Cortex of kidney (tissue), 1 donor: ENCODE data around the gene TTC8.
"Not testable (repeated sequence)": the region's sequence is repeated elsewhere in the genome, so short reads cannot be mapped to it uniquely, and the experiment has no call there.

Experiments used
- DNase-seq: peaks from one replicate; lab custom pipeline; 2025; lab: John Stamatoyannopoulos, UW

TTC8 gene

DNA sequence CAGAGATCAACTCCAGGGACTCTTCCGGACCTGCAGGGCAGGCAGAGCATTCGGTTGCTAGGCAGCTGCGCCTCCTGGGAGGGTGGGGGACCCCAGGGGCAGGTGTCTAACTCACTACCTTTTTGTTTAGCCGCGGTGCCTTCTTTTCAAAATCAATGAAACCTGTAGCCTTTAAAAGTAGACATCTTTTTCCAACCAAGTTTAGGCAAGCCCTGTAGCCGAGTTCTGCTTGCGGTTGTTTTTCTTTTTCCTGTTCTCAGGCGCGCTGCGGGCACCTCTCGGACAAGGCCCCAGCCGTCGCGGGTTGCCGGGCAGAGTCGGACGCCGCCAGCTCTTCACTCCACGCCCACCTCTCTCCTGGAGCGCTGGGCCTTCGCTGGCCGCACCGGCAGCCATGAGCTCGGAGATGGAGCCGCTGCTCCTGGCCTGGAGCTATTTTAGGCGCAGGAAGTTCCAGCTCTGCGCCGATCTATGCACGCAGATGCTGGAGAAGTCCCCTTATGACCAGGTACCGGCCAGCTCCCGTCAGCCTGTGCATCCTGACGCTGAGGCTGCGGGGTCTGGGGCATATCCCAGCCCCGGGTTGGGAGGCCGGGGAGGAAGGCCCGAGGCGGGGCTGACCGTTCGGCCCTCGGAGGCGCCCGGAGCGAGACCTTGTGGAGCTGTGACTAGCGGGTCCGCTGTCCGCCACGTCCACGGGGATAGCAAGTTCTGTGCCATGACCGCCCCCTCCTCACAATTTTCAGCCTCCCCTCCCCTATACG, at the start of gene TTC8:
TTC8 (plus strand) TSS at position 338 of the 764 bp plus-strand sequence; CDS start at position 395, 57 bp downstream.
- peak; percentile 15 for DNase-seq

DNA sequence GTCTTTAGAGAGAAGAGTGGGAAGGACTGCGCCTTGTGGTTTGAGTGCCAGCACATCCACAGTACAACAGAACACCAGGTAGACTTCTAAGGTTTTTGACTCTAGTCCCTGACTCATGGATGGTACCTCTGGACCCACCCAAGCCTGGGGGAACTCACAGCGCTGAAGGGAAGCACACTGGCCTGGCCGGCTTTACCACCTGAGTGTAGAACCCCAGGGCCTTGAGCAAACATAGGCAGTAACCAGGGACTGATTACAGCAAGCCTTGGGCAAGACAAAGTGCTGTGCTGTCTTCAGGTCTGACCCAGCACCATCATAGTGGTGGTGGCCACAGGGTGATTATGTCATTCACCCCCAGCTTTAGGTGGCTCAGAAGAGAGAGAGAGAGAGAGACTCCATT, 48.9 kb upstream of the TTC8 start:
- no peak for DNase-seq

DNA sequence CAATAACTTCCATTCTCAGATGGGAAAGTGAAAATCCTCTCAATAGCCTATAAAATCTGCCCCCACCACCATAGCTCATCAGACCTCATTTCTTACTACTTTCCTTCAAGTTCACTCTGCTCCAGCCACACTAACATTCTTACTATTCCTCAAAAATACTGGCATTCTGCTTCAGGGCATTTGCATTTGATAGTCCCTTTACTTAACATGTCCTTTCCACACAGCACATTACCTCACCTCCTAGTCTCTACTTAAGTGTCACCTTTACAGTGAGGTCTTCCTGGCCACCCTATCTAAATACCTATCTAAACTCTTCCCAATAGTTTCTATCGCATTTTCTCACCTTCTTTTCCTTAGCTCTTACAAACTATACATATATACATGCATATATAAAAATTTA, 38.5 kb upstream of the TTC8 start:
- DNase-seq: no peak

DNA sequence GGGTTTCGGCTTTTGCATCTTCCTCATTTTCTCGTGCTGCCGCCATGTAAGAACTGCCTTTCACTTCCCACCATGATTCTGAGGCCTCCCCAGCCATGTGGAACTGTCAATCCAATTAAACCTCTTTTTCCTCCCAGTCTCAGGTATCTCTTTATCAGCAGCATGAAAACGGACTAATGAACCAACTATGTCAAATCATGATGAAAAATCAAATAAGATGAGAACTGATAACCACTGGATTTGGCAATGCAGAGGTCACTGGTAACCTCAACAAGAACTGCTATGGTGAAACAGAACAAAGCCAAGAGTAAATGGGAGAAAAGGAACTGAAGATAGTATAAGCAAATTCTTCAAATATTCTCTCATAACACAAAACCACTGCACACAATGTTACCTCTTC, 37.7 kb upstream of the TTC8 start:
- DNase-seq: no peak

DNA sequence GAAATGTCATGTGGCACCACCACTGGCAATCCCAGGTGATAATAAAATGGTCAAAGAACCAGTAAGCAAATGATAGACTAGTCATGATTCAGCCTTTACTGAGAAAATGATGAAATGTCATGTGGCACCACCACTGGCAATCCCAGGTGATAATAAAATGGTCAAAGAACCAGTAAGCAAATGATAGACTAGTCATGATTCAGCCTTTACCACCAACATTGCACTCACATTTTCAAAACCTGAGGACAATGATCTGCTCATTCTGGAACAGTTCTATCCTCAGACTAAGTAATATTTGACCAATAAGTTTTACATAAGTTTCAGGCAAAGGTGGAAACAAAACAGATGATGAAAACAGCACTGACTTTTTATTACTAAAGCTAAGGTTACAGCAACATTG, 34.9 kb upstream of the TTC8 start:
- DNase-seq: not testable (repeated sequence)

DNA sequence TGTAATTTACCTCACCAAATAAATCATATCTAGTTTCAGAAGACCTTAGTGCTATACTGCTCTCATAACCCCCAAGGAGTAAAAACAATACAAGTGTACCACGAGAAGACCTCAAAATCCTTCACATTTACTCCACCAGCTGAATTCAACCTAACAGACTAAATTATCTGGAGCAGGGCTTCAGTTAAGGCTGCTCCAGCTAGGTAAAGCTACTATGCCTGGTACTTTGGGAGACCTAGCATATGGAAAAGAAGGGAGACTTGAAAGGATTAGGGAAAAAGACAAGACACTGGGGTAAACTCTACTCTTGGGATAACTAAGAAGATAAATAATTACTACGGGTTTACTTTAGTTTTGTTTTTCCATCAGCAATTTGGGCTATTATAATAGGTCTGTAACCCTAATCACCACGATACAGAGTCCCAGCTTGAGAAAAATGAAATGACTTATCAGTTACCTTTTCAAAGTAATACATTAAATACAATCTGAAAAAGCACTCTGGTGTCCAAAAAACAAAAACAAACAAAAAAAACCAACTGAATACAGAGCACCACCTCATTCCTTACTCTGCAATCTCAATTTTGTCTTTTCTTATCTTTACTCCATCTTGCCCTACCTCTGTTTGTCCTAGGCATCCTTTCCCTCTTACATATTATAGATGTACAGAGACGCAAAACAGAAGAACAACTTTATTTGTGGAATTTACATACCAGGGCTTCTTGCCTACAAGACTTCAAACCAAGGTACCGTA, 33.8 kb upstream of the TTC8 start:
- DNase-seq: no peak

DNA sequence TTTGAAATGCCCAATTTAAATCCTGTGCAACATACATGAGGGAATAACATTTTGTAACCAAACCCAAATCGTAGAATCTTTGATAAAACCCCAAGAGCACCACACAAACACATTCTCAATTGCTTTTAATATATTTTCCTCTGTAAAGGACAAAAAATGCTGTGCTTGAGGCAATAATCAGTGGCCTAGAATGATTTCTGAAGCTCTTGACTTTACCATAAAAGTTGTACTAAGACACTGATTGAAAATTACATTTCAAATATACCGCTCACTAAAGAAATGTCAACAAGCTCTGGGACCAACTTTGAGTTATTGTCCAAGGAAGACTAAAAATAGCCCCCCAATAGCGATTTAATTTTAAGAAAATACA, 33.2 kb upstream of the TTC8 start:
- DNase-seq: no peak

DNA sequence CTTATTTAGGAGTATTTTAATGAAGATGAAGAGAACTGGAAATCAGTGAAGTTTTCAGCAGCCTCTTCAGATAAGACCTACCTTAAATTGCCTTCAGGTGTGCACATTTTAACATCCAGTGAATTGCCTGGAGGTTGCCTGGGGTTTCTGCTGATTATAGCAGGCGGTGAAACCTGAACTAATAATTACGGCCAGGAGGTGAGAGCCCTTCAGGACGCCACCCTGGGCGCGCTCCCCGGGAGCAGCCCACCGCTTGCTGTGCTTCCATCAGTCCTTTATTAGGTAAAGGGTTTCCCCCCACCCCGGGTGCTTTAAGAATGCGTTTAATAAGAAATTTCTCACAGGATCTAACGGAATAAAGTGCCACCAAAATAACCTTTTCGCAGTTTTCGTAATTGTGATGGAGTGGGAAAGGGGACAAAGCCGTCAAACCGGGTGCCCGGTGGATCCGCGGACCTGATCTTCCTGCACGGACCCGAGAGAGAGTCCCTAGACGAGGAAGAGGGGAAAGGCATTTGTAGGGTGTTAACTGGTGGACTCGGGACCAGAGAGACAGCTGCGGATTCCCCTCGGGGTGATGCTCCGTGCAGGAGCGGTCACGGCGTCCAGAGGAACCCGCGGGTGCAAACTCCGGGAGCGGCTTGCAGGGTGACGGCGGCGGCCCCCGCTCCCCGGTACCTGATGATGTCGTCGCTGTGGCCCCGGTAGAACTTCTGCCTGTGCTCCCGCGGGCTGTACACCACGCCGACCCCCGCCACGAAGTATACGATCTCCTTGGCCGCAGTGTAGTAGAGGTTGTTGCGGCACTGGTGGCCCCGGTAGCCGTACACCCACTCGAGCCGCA, 32.6 kb upstream of the TTC8 start:
- DNase-seq: no peak

DNA sequence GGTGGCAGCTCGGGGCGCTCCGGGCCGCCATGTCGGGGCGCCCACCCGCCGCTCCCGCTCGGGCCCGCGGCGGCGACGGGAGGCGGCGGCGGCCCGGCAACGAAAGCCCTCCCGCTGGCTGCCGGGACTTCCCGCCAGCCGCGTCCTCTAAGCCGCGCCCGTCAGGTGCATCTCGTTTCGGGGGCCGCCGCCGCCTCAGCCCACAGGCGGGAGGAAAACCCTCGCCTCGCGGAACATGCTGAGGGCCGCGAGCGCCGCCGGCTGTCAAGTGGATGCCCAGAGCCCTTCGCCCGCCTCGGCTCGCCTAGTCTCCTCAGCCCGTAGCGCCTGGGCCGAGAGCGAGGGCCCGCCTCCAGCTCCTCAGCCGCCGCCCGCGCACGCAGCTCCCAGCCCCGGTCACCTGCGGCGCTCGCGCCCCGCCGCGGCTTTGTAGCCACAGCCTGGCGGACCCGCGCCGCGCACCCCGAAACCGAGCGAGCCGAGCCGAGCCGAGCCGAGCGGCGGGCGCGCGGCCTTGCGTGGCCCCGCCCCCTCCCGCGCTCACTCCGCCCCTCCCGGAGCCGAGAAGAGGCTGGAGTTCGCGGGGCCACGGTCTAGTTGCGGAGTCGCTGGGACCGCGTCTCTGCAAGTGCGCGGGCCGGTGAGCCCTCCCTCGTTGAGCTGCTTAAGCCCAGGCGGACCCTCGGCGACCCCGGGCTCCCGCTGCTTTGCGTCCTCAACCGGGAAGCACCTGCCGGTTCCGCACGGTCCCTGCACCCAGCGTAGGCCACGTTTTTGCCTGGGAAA, 31.8 kb upstream of the TTC8 start, which contains the start of gene EML5:
EML5 (minus strand) TSS at position 481 of the 786 bp plus-strand sequence; CDS start at position 31, 450 bp downstream.
- no peak for DNase-seq

DNA sequence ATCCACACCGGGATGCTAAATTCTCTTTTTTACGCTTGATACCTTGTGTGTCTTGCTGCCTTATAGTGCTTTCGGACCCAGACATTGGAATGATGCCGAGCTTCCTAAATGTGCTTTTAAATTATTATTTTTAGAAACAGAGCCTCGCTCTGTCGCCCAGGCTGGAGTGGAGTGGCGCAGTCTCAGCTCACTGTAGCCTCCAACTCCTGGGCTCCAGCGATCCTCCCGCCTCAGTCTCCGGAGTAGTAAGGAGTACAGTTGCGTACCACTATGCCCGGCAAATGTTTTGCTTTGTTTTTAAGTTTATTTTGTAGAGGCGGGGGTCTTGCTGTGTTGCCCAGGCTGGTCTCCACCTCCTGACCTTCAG, 31.2 kb upstream of the TTC8 start:
- no peak for DNase-seq

DNA sequence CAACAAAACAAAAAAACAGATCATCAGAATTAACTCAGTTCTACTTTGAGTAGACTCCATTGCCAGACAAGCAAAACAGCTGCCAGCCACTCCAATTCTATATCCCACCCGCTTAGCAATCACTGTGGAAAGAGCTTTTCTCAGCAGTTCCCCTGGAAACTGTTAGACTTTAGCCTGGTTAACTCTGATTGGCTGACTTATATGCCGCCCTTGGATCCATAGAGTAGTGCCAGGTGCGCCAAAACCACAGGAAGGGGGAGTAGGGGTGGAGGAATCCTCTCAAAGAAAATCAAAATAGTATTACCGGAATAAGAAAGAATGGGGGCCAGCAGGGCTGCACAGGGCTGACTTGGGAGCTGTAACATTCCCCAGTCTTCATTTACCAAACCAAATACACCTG, 26.3 kb upstream of the TTC8 start:
- DNase-seq: no peak

DNA sequence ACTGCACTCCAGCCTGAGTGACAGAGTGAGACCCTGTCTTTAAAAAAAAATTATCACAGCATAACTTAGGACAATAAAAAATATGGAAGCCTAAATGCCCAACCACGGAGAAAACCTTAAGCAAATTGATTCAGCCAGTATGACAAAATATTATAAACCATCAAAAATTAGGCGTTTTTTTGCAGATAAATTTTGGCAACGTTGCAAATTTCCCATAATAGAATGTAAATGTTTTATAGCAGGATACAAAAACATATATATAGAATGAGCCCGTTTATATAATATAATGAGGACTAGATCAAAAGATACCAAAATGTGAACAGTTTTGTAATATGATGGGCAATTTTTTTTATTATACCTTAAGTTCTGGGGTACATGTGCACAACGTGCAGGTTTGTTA, 24.9 kb upstream of the TTC8 start:
- DNase-seq: no peak

DNA sequence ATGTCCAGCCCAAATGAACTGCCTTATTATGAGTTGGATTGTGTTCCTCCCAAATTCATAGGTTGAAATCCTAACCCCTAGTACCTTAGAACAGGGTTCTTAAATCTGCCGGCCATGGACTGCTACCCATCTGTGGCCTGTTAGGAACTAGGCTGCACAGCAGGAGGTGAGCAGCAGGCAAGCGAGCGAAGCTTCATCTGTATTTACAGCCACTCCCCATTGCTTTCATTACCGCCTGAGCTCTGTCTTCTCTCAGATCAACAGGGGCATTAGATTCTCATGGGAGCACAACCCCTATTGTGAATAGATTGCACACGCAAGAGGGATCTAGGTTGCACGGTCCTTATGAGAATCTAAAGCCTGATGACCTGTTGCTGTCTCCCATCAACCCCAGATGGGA, 21.9 kb upstream of the TTC8 start:
- DNase-seq: no peak

DNA sequence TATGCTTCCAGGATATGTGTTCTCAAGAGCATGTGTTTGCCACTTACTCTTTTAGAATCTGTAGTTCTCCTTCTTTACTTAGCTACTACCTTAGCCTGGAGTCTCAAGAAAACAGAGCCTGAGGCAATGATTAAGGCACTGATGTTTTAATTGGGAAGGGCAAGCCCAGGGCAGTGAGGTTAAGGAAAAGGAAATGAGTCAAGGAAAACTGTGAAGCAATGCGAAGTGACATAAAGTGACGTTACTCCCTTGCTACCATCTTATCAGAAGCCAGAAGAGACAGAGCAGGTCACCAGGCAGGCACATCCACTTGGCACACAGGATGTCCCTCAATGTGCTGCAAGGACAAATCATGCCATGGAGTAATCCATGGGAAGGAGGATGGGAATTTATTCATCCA, 20.4 kb upstream of the TTC8 start:
- no peak for DNase-seq

DNA sequence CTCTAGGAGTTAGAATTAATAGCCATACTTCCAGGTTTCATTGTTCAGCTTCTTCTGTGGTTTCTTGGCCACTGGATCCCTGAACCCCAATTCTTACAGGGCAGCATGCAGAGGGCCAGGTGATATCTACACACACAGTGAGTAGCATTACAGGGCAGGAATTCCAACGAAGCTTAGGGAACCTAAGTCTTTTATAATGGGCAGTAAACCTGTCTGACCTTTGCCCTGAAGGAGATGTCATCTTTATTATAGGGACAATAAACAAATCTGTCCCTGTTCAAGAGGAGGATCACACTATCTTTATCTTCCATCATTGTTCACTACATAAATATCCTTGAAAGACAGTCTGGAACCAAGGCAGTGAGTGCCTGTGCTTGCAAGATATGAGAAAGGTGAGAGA, 20.0 kb upstream of the TTC8 start:
- no peak for DNase-seq

DNA sequence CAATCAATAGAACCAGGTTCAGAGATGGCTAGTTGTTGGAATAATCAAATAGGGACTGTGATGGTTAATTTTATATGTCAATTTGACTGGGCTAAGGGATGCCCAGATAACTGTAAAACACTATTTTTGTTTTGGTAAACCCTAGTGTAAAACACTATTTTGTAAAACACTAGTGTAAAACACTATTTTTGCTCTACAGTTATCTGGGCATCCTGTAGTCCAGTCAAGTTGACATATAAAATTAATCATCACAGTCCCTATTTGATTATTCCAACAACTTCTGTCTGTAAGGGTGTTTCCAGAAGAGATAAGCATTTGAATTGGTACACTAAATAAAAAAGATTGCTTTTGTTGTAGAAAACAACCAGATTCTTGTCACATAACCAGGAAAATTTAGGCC, 16.1 kb upstream of the TTC8 start:
- DNase-seq: no peak

DNA sequence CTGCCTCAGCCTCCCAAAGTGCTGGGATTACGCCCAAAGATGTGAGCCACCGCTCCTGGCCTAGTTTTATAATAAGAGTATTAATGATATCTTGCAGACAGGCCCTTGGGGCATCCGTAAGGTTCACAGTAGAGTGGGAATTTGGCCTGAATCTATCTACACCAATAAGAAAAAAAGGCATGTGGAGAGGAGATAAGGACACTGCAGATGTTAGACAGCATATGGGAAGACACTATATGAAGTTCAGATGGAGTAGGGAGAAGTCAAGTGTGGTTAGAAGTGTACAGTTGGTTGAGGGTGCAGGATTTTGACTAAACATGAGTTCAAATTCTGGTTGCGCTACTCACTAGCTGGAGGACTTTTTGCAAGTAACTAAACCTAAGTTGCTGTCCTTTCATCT, 8.5 kb upstream of the TTC8 start:
- DNase-seq: no peak

DNA sequence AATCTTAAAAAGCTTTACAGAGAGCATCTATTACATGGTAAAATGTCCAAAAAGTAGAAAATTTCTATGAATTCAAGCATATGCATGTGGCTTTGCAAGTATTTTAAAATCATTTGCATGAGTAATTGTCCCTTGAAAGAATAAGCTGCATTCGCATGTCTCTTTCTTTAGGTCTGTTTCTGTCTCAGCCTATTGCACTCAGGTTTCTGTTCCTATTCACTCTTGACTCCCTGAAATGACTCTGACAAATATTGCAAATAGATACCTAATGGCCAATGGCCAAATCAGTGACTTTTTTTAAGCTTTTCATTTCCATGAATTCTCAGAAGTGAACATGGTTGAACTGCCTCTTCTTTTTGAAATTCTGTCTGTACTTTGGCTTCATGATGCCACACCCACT, 6.4 kb upstream of the TTC8 start:
- DNase-seq: no peak

DNA sequence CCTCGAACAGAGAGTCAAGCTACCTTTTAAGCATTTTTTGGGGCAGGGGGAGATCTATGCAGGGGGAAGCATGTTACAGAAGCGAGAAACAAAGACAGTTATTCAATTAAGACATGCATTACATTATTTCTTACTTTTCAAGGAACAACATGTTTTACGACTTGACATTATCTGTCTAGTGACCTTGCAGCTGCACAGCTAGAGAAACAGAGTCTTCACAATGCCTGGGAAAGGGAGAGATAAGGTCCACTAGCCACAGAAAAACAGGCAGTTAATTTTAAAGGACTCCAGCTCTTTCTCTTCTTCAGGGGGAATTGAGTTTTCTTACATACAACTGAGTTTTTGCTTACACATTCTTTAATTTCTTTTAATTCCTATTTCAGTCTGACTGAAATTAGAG, 4.8 kb upstream of the TTC8 start:
- DNase-seq: not testable (repeated sequence)

DNA sequence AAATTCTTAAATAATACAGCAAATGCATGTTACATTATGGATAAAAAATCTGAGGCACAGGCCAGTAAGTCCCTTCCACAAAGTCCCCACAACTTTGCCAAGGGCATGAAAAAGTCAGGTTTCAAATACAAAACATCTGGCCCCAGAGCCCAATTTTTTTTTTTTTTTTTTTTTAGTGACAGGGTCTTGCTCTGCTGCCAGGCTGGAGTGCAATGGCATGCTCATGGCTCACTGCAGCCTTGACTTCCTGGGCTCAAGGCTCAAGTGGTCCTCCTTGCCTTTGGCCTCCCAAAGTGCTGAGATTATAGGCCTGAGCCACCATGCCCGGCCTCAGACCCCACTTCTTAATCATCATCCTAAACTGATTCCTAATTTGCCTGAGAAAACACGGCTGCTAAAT, 3.1 kb upstream of the TTC8 start:
- no peak for DNase-seq

DNA sequence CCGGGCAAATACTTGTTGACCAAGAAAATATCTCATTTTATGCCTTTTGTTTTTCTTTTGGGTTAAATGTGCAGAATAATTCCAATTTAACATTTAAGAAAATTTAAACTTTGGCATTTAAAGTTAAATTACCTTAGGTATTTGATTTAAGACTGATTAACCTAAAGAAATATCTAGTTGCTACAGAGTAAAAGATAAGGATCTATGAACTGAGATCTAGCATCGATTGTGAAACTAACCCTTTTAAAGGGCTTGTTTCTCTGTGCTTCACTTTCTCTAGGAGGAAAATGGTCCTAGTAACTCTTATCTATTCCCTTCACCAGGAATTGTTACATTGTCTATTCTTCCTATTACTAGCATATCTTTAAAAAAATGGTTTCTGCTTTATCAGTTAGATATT, 2.6 kb upstream of the TTC8 start:
- no peak for DNase-seq

DNA sequence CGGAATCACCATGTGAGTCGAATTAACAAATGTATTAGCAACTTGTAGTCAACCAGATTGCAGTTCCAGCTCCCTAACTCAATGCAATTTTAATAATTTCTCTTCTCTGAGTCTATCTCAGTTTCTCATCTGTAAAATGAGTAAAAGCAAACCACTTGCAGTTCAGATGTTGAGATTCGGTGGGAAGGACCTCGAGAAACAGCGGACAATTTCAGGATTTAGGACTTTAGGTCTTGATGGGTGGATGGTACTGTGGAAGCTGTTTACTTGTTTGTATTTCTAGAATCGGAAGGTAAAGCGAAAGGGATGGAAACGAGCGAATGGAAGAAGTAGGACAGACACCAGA, 510 bp upstream of the TTC8 start:
- DNase-seq: no peak
